ENCODE results near the gene PEX26. TPM values are rescaled to one million over a fixed set of nuclear protein-coding genes. Genes with fewer than 3 reads are reported as not detected.
"Not testable (repeated sequence)": the region's sequence is repeated elsewhere in the genome, so short reads cannot be mapped to it uniquely, and the experiment has no call there.

The PEX26 gene
- total RNA-seq (2014; rRNA removed; shearing (Covaris generic)) = 13.7 and 20.7 TPM in 2 replicates

GRCh38 chr22:18077639-18078328, at the start of gene PEX26:
Gene PEX26, plus strand, starts transcription at chr22:18077990. Its CDS starts 387 bp downstream, at chr22:18078377.
- in situ Hi-C loops (cut with HindIII; ENCODE audit: low sequenced_read_pairs) = no loop called here
- DNase-seq (ENCODE audit: low spot score) = peak; percentile 97

DNA sequence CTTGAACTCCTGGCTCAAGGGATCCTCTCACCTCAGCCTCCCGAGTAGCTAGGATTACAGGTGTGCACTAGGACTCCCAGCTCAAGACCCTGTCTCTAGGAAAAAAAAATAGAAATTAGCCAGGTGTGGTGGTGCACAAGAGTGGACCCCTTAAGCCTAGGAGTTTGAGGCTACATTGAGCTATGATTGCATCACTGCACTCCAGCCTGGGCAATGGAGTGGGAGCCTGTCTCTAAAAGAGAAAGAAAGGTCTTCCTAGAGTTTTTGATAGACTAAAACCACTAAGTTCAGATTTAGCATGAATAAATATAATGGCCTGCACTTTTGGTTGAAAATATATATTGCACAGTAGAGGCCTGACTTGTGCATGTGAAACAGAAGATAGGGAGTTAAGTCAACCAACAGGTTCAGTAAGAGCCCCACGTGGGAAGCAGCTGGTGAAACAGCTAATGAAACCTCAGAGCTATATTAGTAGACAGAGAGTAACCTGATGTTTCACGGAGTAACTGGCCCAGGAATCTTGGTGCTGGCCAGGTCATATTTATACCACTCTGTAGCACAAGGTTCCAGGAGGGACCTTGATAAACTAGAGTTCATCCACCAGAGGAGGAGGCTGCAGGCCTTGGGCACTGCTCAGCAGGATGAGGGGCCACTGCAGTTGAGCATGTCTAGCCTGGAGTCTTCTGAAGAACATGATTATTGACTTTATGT, 48.8 kb upstream of the PEX26 start:
- in situ Hi-C loops (cut with HindIII; ENCODE audit: low sequenced_read_pairs) = no loop called here
- DNase-seq (ENCODE audit: low spot score) = no peak

DNA sequence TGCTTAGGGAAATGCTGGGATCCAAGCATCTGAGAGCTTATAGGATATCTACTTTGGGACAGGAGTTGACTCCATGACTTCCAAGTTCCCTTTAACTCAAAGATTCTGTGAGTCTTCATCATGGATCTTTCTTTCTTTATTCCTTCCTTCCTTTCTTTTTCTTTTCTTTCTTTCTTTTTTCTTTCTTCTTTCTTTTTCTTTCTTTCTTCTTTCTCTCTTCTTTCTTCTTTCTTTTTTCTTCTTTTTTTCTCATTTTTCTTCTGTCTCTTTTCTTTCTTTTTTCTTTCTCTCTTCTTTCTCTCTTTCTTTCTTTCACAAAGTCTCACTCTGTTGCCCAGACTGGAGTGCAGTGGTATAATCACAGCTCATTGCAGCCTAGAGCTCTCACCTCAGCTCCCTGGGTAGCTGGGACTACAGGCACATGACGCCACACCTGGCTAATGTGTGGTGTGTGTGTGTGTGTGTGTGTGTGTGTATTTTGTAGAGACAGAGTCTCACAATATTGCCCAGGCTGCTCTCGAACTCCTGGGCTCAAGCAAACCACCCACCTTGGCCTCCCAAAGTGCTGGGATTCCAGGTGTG, 48.0 kb upstream of the PEX26 start:
- DNase-seq (ENCODE audit: low spot score) = no peak
- in situ Hi-C loops (cut with HindIII; ENCODE audit: low sequenced_read_pairs) = no loop called here

GRCh38 chr22:18031695-18032454, 45.9 kb upstream of the PEX26 start:
- DNase-seq (ENCODE audit: low spot score) = peak; percentile 38
- in situ Hi-C loops (cut with HindIII; ENCODE audit: low sequenced_read_pairs) = no loop called here

DNA sequence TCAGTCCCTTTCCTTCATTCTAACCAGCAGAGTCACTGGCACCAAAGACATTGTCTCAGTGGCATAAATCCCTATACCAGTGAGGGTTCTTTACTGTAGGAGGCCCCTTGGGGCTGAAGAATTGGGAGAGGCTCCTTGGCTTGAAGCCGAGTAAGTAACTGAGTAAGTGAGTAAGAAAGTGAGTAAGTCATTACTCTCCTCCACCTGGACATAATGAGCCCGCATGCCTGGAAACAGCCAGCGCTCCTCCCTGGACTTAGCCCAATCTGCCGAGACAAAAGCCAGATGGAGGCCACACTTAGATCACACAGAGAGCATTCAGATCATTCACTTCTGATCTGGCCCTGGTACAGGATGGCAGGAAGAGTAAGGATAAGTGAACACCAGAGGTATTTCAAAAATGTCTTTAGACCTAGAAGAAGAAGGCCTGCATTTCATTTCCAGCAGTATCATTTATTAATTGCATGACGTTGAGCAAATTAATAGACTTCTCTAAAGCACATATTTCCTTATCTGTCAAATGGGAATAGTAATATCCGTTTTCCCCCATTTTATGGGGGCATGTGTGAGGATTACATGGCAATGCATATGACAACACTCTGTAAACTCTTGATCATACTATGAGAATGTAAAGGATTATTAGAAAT, 45.2 kb upstream of the PEX26 start:
- peak; percentile 93 for DNase-seq (ENCODE audit: low spot score)
- in situ Hi-C loops (cut with HindIII; ENCODE audit: low sequenced_read_pairs) = no loop called here

DNA sequence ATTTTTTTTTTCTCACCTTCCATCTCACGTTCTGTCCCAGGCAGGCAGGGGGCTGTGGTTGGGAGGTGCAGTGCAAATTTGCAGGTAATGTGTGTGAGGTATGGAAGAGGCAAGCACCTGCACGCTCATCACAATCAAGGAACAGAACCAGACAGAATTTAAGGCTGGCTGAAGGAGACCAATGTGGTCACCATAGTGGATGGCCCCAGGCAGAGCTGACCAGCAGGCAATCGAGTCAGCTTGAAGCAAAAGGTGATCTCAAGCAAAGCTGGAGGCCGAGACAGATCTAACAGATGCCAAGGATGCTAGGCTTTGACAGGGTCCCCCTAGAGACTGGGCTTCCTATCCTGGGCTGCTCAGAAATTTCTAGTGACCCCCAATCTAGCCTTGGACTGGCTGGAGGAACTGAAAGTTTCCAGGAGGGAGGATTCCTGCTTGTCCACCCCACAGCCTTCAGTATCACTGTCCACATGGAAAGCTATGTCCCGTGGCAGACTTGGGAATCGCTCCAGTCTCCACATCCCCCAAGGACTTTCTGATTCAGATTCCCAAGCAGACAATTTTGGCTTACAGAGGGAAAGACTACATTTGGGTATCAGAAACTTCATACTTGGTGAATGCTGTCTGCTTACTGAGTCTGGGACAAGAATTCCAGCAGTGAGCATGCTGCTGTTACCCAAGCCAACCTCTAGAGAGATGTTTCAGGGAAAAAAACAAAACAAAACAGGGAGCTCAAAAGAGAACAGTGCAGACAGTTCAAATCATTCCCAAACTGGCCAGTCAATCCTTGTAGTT, 44.4 kb upstream of the PEX26 start:
- in situ Hi-C loops (cut with HindIII; ENCODE audit: low sequenced_read_pairs) = no loop called here
- no peak for DNase-seq (ENCODE audit: low spot score)

GRCh38 chr22:18034076-18034475, 43.7 kb upstream of the PEX26 start:
- no peak for DNase-seq (ENCODE audit: low spot score)
- in situ Hi-C loops (cut with HindIII; ENCODE audit: low sequenced_read_pairs) = no loop called here

- DNase-seq (ENCODE audit: low spot score) = no peak
- in situ Hi-C loops (cut with HindIII; ENCODE audit: low sequenced_read_pairs) = no loop called here
Observed at GRCh38 chr22:18035751-18036150, 42.0 kb upstream of the PEX26 start.

GRCh38 chr22:18040898-18041297, 36.9 kb upstream of the PEX26 start:
- in situ Hi-C loops (cut with HindIII; ENCODE audit: low sequenced_read_pairs); DNase-seq (ENCODE audit: low spot score): not testable (repeated sequence)

DNA sequence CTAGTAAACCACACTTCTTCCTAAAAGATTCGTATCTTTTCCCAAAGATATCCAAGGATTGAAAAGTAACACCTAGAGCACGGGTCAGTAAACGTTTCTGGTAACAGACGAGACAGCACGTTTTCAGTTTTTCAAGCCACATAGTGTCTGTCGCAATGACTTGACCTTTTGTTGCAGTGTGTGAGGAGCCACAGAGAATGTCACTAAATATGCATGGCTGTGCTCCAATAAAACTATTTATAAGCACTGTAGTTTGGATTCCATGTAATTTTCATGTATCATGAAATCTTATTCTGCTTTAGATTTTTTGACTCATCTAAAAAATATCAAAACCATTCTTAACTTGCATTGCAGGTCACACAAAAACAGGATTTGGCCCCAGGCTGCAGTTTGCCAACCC, 35.1 kb upstream of the PEX26 start:
- in situ Hi-C loops (cut with HindIII; ENCODE audit: low sequenced_read_pairs) = no loop called here
- no peak for DNase-seq (ENCODE audit: low spot score)

DNA sequence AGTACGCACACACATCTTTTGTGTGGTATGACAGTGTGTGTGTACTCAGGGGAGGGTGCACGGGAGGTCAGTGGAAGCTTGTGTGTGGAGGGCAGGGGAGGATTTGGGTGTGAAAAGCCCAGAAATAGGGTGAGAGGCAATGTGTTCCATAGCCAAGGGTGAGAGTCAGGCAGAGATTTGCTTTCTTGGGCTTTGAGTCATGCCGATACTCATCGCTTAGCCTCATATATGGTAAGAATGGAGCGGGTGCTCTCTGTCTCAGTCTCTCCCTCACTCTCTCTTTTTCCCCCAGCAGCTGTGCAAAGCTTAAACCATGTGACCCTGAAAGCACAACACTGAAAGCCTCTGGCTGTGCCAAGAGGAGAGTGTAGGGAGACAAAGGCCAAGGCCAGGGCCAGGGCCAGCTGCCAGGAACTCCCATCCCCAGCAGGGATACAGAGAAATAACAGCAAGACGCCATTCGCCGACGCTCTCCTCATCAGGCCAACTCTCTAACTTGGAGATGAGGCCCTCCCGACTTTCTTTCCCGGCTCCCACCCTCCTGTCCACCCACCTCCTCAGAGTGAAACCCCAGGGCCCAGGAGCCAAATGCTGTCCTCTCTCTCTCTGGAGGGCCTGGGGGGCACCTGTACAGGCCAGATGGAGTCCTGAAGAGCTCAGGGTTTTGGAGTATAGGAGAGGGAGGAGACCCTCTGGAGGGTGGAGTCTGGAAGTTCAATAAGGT, 33.1 kb upstream of the PEX26 start:
- in situ Hi-C loops (cut with HindIII; ENCODE audit: low sequenced_read_pairs) = no loop called here
- DNase-seq (ENCODE audit: low spot score) = no peak

DNA sequence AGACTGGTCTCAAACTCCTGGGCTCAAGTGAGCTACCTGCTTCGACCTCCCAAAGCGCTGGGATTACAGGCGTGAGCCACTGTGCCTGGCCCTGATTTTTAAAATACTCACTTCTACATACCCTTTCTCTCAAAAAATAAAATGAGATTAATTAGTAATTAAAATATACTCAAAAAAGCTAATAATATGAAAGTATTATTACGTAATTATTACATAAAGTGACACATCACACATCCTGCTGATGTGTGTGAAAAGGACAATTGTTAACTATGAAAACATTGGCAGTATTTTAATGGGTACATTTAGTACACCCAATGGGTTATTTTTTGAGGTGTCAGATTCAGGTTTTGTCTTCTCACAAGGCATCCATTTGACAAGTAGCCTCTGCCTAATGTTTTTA, 32.0 kb upstream of the PEX26 start:
- in situ Hi-C loops (cut with HindIII; ENCODE audit: low sequenced_read_pairs) = no loop called here
- no peak for DNase-seq (ENCODE audit: low spot score)

- no peak for DNase-seq (ENCODE audit: low spot score)
- in situ Hi-C loops (cut with HindIII; ENCODE audit: low sequenced_read_pairs) = no loop called here
Observed at GRCh38 chr22:18048041-18048440, 29.7 kb upstream of the PEX26 start.

GRCh38 chr22:18048441-18048898, 29.3 kb upstream of the PEX26 start:
- in situ Hi-C loops (cut with HindIII; ENCODE audit: low sequenced_read_pairs) = no loop called here

GRCh38 chr22:18050065-18050464, 27.7 kb upstream of the PEX26 start:
- no peak for DNase-seq (ENCODE audit: low spot score)
- in situ Hi-C loops (cut with HindIII; ENCODE audit: low sequenced_read_pairs) = no loop called here

More at GRCh38 chr22:18048441-18048898, 29.3 kb upstream of the PEX26 start:
- peak; percentile 30 for DNase-seq (ENCODE audit: low spot score)

GRCh38 chr22:18051113-18051512, 26.7 kb upstream of the PEX26 start:
- DNase-seq (ENCODE audit: low spot score); in situ Hi-C loops (cut with HindIII; ENCODE audit: low sequenced_read_pairs): not testable (repeated sequence)

DNA sequence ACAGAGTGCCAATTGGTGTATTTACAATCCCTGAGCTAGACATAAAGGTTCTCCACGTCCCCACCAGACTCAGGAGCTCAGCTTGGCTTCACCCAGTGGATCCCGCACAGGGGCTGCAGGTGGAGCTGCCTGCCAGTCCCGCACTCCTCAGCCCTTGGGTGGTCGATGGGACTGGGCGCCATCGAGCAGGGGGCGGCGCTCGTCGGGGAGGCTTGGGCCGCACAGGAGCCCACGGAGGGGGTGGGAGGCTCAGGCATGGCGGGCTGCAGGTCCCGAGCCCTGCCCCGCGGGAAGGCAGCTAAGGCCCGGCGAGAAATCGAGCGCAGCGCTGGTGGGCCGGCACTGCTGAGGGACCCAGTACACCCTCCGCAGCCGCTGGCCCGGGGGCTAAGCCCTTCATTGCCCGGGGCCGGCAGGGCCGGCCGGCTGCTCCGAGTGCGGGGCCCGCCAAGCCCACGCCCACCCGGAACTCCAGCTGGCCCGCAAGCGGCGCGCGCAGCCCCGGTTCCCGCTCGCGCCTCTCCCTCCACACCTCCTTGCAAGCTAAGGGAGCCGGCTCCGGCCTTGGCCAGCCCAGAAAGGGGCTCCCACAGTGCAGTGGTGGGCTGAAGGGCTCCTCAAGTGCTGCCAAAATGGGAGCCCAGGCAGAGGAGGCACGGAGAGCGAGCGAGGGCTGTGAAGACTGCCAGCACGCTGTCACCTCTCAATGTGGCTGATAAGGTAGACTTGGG, 24.4 kb upstream of the PEX26 start:
- in situ Hi-C loops (cut with HindIII; ENCODE audit: low sequenced_read_pairs); DNase-seq (ENCODE audit: low spot score): not testable (repeated sequence)

All from G401 (cell line).